GM12878 (cell line): ENCODE measurements around the gene FER1L5. TPM values are rescaled to one million over a fixed set of nuclear protein-coding genes. Genes with fewer than 3 reads are reported as not detected.

Source experiments
- ATAC-seq: fragments of 200-7000 bp; cut with Tn5 transposase; 3 replicates; pipeline ENCODE4 v1.9.1; 2020; ENCODE audit warnings: mild to moderate bottlenecking, moderate library complexity
- BruUV-seq: library from RNA; stranded (reverse); fragments of 400-500 nt; replicated peaks from 2 replicates; lab custom pipeline; 2021; lab: Mats Ljungman, UMichigan
- CTCF ChIA-PET: fragments of 300-600 bp; sonication (Branson Sonifier 250); formaldehyde crosslinking; extraction: SDS; loops from one replicate; lab custom pipeline; 2021; ENCODE audit warnings: inconsistent platforms; lab: Yijun Ruan, JAX
- POLR2A ChIA-PET: fragments of 350-600 bp; formaldehyde crosslinking; extraction: SDS; loops from one replicate; lab custom pipeline; 2021; ENCODE audit warnings: inconsistent platforms; lab: Charles Lee
- RAD21 ChIA-PET: fragments of 300-600 bp; sonication (Branson Sonifier 250); formaldehyde crosslinking; loops from one replicate; lab custom pipeline; 2023; ENCODE audit warnings: antibody characterized with exemption; ENCODE audit not compliant: unreplicated experiment; lab: Charles Lee
- SMC1A ChIA-PET: fragments of 300-600 bp; sonication (Branson Sonifier 250); formaldehyde crosslinking; loops from one replicate; lab custom pipeline; 2023; ENCODE audit not compliant: unreplicated experiment, uncharacterized antibody; lab: Charles Lee
- DNase-seq: peaks from one replicate; pipeline ENCODE4 v3.0.0-alpha.2; 2011; ENCODE audit warnings: low read depth, low spot score
- FAIRE-seq: peaks from 3 replicates; lab custom pipeline; 2011; peaks lifted over from hg19 to GRCh38; lab: Jason Lieb, UNC
- H2AFZ ChIP-seq: 2 replicates; pipeline ENCODE4 v1.6.0; 2011; ENCODE audit warnings: low read depth, low read length, control low read depth; ENCODE audit not compliant: control insufficient read depth
- H3K27ac ChIP-seq: 2 replicates; pipeline ENCODE4 v1.5.1; 2011; ENCODE audit warnings: control low read depth; ENCODE audit not compliant: control insufficient read depth, insufficient read depth
- H3K27me3 ChIP-seq, 2 experiments: replicated peaks in 1 of 2; 2 replicates each; pipeline versions ENCODE4 v1.6.0 to v1.6.1; 2011; ENCODE audit warnings: low read length in 1 of 2; ENCODE audit not compliant: control insufficient read depth in 2 of 2, insufficient read depth in 2 of 2
- H3K36me3 ChIP-seq, 2 experiments: 2 replicates each; pipeline ENCODE4 v1.5.1; 2011; ENCODE audit warnings: low read length in 1 of 2; ENCODE audit not compliant: control insufficient read depth in 2 of 2, insufficient read depth in 2 of 2
- H3K4me1 ChIP-seq: 2 replicates; pipeline ENCODE4 v1.6.1; 2011; ENCODE audit warnings: mild to moderate bottlenecking, low read length, moderate library complexity, mixed read lengths; ENCODE audit not compliant: control insufficient read depth, insufficient read depth
- H3K4me2 ChIP-seq: 2 replicates; pipeline ENCODE4 v1.6.0; 2011; ENCODE audit warnings: control low read depth; ENCODE audit not compliant: control insufficient read depth, insufficient read depth
- H3K4me3 ChIP-seq: fragments of 200-600 bp; sonication (generic); 2 replicates; pipeline ENCODE4 v1.5.1; 2016
- H3K79me2 ChIP-seq: 2 replicates; pipeline ENCODE4 v1.6.0; 2011; ENCODE audit warnings: low read length; ENCODE audit not compliant: control insufficient read depth, insufficient read depth
- H3K9ac ChIP-seq: 2 replicates; pipeline ENCODE4 v1.8.0; 2011; ENCODE audit warnings: low read length, control low read depth, mixed read lengths; ENCODE audit not compliant: control insufficient read depth, insufficient read depth
- H3K9me3 ChIP-seq: replicated peaks from 3 replicates; pipeline ENCODE4 v1.5.1; 2011; ENCODE audit warnings: mild to moderate bottlenecking, low read length; ENCODE audit not compliant: control insufficient read depth, insufficient read depth
- H4K20me1 ChIP-seq: 2 replicates; pipeline ENCODE4 v1.6.0; 2011; ENCODE audit not compliant: control insufficient read depth, insufficient read depth
- CHD2 ChIP-seq: IDR thresholded peaks from 2 replicates; pipeline ENCODE4 v1.6.1; 2011; ENCODE audit warnings: low read depth, low read length, improper control_type of control experiment, borderline replicate concordance
- HDAC6 ChIP-seq: fragments of 200-600 bp; sonication (generic); IDR thresholded peaks from one replicate; pipeline ENCODE4 v1.8.0; 2017; ENCODE audit warnings: antibody characterized with exemption; ENCODE audit not compliant: unreplicated experiment
- KDM1A ChIP-seq: fragments of 200-600 bp; sonication (generic); IDR thresholded peaks from 2 replicates; pipeline ENCODE4 v1.6.1; 2016; ENCODE audit warnings: borderline replicate concordance
- MXI1 ChIP-seq: fragments of 150-350 bp; IDR thresholded peaks from 2 replicates; pipeline ENCODE4 v1.6.1; 2011; ENCODE audit warnings: low read depth, mild to moderate bottlenecking, inconsistent platforms, low read length, improper control_type of control experiment
- NR2F1 ChIP-seq: fragments of 450-650 bp; conservative IDR thresholded peaks from 2 replicates; pipeline ENCODE4 v1.6.1; 2017; ENCODE audit warnings: mild to moderate bottlenecking
- YBX1 ChIP-seq: fragments of 450-650 bp; IDR thresholded peaks from 2 replicates; pipeline ENCODE4 v1.6.1; 2016; ENCODE audit warnings: antibody characterized with exemption
- ZNF622 ChIP-seq: fragments of 450-650 bp; IDR thresholded peaks from 2 replicates; pipeline ENCODE4 v1.6.1; 2017; ENCODE audit warnings: mild to moderate bottlenecking, inconsistent platforms
- in situ Hi-C: fragments of 300-500 bp; cut with MboI; formaldehyde crosslinking; loops from 9 replicates; pipeline ENCODE4 v1.14.3; 2018; ENCODE audit warnings: mixed read lengths
- intact Hi-C: fragments of 100-400 bp; cut with micrococcal nuclease; formaldehyde crosslinking; loops from one replicate; pipeline ENCODE4 v1.14.2; 2022; ENCODE audit not compliant: unreplicated experiment
- polyA plus RNA-seq, 11 experiments: library from polyadenylated mRNA; depleted of rRNA in 4 of 11; unstranded in 6 of 11; stranded (reverse) in 5 of 11; fragments of >200 nt; fragmentation: Nextera tagmentation in 4 of 11; fragmentation: Illumina TruSeq in 1 of 11; extraction: Ambion mirVana in 4 of 11; extraction: Trizol in 1 of 11; gene quantifications; 1 replicate in 1 of 11; 2 replicates in 10 of 11; pipeline versions ENCODE4 v1.2.1 to v1.2.3, GENCODE V29; 2011 to 2016; ENCODE audit warnings: inconsistent platforms in 2 of 11, missing spikeins in 2 of 11, low read depth in 1 of 11
- total RNA-seq, 4 experiments: library from RNA; depleted of rRNA in 3 of 4; stranded (reverse); fragments of >200 nt in 3 of 4; fragmentation: Illumina TruSeq in 1 of 4; extraction: Trizol in 1 of 4; gene quantifications; 2 replicates each; pipeline versions ENCODE4 v1.2.1 to v1.2.3, GENCODE V29; 2013 to 2021
- TF ChIP-seq, protein P1 (sequence below): IDR thresholded peaks from 2 replicates; pipeline ENCODE4 v1.6.1; 2012; ENCODE audit warnings: improper control_type of control experiment, low read depth, low read length; ENCODE audit not compliant: insufficient replicate concordance
- TF ChIP-seq, protein P2 (sequence below): fragments of 450-650 bp; IDR thresholded peaks from 2 replicates; pipeline ENCODE4 v1.6.1; 2018; ENCODE audit warnings: borderline replicate concordance, mild to moderate bottlenecking; ENCODE audit not compliant: partially characterized antibody
- TF ChIP-seq, protein P3 (sequence below): IDR thresholded peaks from 2 replicates; pipeline ENCODE4 v1.6.1; 2011; ENCODE audit warnings: low read depth, mild to moderate bottlenecking, low read length, moderate library complexity, borderline replicate concordance; ENCODE audit errors: extremely low read depth

The FER1L5 gene
- total and polyA plus RNA-seq, 10 of the 15 experiments (the other 5 are each of a cell fraction or from before 2014, with no cell fraction given) = not detected

DNA sequence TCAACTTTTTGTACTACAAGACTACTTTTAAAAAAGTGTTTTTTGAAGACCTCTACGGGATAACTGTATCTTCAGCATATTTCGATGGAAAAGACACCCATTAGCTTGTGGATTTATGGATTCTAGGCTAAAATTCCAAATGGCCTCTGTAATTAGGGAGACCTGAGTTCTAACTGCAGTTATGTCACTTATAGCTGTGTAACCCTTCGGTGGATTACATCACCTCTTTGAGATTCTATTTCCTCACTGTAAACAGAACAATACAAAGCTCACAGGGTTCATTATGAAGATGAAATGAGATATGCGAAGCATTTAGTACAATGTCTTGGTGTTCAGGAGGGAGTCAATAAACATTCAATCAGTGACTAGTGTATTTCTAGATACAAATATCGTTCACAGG, 73.1 kb downstream of the FER1L5 start (continued):
- TF ChIP-seq, protein P1, sequence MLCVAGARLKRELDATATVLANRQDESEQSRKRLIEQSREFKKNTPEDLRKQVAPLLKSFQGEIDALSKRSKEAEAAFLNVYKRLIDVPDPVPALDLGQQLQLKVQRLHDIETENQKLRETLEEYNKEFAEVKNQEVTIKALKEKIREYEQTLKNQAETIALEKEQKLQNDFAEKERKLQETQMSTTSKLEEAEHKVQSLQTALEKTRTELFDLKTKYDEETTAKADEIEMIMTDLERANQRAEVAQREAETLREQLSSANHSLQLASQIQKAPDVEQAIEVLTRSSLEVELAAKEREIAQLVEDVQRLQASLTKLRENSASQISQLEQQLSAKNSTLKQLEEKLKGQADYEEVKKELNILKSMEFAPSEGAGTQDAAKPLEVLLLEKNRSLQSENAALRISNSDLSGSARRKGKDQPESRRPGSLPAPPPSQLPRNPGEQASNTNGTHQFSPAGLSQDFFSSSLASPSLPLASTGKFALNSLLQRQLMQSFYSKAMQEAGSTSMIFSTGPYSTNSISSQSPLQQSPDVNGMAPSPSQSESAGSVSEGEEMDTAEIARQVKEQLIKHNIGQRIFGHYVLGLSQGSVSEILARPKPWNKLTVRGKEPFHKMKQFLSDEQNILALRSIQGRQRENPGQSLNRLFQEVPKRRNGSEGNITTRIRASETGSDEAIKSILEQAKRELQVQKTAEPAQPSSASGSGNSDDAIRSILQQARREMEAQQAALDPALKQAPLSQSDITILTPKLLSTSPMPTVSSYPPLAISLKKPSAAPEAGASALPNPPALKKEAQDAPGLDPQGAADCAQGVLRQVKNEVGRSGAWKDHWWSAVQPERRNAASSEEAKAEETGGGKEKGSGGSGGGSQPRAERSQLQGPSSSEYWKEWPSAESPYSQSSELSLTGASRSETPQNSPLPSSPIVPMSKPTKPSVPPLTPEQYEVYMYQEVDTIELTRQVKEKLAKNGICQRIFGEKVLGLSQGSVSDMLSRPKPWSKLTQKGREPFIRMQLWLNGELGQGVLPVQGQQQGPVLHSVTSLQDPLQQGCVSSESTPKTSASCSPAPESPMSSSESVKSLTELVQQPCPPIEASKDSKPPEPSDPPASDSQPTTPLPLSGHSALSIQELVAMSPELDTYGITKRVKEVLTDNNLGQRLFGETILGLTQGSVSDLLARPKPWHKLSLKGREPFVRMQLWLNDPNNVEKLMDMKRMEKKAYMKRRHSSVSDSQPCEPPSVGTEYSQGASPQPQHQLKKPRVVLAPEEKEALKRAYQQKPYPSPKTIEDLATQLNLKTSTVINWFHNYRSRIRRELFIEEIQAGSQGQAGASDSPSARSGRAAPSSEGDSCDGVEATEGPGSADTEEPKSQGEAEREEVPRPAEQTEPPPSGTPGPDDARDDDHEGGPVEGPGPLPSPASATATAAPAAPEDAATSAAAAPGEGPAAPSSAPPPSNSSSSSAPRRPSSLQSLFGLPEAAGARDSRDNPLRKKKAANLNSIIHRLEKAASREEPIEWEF = no peak
- no peak for TF ChIP-seq NR2F1
- TF ChIP-seq ZNF622 = no peak
- TF ChIP-seq KDM1A = no peak
- TF ChIP-seq MXI1 = no peak
- TF ChIP-seq CHD2 = no peak

DNA sequence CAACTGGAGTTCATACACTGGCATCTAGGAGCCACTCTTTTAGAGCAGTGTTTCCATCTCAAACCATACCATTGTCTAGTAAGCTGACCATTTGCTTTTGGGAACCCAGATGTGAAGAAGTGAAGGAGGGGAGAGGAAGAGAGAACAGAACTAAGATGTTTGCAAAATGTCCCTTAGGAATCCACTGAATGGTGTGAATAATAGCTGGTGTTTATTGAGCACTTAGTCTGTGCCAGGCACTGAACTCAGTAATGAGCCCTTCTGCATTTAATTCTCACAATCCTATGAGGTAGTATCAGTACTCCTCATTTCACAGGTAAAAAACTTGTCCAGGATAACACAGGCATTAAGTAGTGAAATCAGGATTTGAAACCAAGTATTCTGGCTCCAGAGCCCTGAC, 73.8 kb downstream of the FER1L5 start:
- Histone ChIP-seq H3K4me3 (no peak overlapping the region), H3K27me3 (no peaks in the 10 kb centered on the region), H3K79me2 (no peaks in the 10 kb centered on the region), H3K4me2 (no peak overlapping the region), H3K4me1 (no peaks in the 10 kb centered on the region), H3K27ac (no peak overlapping the region), H2AFZ (no peak overlapping the region), H3K36me3 (peaks cover 0 to 7% of the 10 kb centered on the region in 2 experiments; a peak in 2 of 4 replicates), H3K9ac (no peak overlapping the region), H3K9me3 (no peaks in the 10 kb centered on the region), H4K20me1 (no peaks in the 10 kb centered on the region)
- ChIA-PET SMC1A (no interaction called here), POLR2A (no interaction called here), RAD21 (no interaction called here), CTCF (no interaction called here)
- in situ Hi-C loops = no loop called here
- no peak for ATAC-seq
- intact Hi-C loops = no loop called here
- BruUV-seq = no TSS peak
- no peak for DNase-seq
- no peak for FAIRE-seq
- TF ChIP-seq YBX1 = no peak
- TF ChIP-seq, protein P1 = no peak
- TF ChIP-seq, protein P2, sequence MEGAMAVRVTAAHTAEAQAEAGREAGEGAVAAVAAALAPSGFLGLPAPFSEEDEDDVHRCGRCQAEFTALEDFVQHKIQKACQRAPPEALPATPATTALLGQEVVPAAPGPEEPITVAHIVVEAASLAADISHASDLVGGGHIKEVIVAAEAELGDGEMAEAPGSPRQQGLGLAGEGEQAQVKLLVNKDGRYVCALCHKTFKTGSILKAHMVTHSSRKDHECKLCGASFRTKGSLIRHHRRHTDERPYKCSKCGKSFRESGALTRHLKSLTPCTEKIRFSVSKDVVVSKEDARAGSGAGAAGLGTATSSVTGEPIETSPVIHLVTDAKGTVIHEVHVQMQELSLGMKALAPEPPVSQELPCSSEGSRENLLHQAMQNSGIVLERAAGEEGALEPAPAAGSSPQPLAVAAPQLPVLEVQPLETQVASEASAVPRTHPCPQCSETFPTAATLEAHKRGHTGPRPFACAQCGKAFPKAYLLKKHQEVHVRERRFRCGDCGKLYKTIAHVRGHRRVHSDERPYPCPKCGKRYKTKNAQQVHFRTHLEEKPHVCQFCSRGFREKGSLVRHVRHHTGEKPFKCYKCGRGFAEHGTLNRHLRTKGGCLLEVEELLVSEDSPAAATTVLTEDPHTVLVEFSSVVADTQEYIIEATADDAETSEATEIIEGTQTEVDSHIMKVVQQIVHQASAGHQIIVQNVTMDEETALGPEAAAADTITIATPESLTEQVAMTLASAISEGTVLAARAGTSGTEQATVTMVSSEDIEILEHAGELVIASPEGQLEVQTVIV = no peak
- no peak for TF ChIP-seq HDAC6
- TF ChIP-seq, protein P3, sequence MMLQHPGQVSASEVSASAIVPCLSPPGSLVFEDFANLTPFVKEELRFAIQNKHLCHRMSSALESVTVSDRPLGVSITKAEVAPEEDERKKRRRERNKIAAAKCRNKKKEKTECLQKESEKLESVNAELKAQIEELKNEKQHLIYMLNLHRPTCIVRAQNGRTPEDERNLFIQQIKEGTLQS = no peak
